GM21390 (cell line): Measurements from ENCODE around the gene IPO13.

Experiments
- ATAC-seq: cut with Tn5 transposase; IDR thresholded peaks from one replicate; pipeline ENCODE4 v1.9.1; 2021; ENCODE audit not compliant: unreplicated experiment

Gene IPO13

GRCh38 chr1:43930949-43931275, 15.8 kb upstream of the IPO13 start:
- no peak for ATAC-seq

DNA sequence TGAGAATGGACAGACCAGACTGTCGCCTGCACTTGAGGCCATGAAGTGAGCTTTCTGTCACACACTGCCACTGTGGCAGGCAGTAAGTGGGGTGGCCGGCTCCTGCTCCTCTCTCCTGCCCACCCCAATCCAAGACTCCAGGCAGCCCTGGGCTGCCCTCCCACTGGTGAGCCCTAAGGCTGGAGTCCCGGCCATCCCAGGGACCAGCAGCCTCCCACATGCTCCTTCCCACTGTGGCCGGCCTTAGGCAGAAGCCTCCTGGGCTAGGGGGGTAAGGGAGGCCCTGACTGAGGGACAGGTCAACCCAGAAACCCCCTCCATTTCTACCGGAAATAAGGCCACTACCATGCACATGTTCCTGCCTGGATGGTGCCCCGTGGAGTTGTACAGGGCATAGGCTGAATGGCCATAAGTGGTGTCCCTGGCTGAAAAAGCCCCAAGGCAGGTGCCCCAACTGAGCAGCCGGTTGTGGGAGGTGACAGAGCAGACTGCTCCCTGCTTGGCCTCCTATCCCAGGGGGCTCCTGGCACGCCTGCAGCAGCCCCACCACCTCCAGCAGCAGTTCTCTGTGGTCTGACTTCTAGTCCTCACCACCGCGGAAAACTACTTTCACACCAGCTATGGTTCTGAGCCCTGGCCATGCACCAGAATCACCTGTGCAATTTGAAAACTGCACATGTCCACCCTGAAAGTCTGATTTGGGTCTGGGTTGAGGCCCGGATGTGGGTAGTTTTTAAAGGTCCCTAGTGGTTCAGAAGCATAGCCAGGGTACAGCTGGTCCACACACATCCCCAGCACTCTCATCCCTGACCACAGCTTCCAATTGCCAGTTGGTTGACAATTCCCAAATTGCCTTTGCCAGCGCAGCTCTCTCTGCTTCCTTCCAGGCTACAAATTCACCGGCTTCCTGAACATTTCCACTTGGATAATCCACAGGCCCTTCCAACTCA, 14.8 kb upstream of the IPO13 start:
- no peak for ATAC-seq

DNA sequence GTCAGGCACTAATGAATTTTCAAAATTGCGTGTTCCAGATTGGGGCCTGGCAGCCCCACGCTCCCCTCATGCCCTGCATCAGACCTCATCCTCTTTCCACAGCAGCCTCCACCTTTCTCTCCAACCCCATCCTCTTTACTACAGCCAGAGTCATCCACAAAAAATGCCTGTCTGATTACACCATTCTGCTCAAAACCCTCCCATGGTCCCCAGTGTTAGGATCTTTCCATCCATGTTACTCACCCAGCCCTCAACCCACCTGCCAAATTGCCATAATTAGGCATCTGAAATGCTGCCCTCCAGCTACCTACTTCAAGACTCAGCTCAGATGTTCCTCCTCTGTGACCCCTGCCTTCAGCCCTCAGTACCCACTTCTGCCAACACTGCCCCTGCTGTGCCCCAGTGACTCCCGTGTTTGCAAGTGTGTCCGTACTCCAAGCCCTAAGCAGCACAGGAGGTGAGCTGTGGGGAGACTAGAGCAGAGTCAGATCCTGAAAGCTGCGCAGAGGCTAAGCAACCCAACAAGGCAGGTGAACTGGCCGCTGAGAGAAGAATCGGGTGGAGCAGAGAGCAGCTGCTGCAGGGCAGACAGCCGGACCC, 13.9 kb upstream of the IPO13 start:
- ATAC-seq: no peak

DNA sequence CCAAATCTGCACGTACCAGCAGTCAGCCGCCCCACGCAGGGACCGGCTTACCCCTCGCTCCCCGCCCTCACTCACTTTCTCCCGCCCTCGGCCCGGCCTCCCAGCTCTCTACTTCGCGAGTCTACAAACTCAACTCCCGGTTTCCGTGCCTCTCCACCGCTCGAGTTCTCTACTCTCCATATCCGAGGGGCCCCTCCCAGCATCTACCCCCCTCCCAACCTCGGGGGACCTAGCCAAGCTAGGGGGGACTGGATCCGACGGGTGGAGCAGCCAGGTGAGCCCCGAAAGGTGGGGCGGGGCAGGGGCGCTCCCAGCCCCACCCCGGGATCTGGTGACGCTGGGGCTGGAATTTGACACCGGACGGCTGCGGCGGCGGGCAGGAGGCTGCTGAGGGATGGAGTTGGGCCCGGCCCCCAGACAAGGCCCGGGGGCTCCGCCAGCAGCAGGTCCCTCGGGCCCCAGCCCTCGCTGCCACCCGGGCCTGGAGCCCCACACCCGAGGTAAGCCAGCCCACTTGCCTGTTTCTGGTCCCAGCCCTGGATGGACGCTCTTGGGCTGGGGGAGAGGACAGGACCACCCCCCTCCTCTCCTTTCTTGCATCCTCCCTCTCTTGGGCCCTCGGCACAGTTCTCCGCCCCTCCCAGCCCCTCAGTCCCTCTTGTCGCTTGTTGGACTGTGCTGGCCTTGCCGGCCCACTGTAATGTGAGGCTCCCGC, 13.2 kb upstream of the IPO13 start, which contains the start of gene ARTN:
ARTN (plus strand) TSS at position 416 of the 715 bp plus-strand sequence. CDS start 1,856 bp downstream, outside the sequence.
- no peak for ATAC-seq

GRCh38 chr1:43934101-43934985, 12.4 kb upstream of the IPO13 start:
- no peak for ATAC-seq

- no peak for ATAC-seq
These were observed 11.8 kb upstream of the IPO13 start for GRCh38 chr1:43934986-43935324.

GRCh38 chr1:43935711-43936427, 10.9 kb upstream of the IPO13 start:
- no peak for ATAC-seq

DNA sequence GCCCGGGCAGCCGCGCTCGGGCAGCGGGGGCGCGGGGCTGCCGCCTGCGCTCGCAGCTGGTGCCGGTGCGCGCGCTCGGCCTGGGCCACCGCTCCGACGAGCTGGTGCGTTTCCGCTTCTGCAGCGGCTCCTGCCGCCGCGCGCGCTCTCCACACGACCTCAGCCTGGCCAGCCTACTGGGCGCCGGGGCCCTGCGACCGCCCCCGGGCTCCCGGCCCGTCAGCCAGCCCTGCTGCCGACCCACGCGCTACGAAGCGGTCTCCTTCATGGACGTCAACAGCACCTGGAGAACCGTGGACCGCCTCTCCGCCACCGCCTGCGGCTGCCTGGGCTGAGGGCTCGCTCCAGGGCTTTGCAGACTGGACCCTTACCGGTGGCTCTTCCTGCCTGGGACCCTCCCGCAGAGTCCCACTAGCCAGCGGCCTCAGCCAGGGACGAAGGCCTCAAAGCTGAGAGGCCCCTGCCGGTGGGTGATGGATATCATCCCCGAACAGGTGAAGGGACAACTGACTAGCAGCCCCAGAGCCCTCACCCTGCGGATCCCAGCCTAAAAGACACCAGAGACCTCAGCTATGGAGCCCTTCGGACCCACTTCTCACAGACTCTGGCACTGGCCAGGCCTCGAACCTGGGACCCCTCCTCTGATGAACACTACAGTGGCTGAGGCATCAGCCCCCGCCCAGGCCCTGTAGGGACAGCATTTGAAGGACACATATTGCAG, 10.2 kb upstream of the IPO13 start:
- ATAC-seq: no peak

DNA sequence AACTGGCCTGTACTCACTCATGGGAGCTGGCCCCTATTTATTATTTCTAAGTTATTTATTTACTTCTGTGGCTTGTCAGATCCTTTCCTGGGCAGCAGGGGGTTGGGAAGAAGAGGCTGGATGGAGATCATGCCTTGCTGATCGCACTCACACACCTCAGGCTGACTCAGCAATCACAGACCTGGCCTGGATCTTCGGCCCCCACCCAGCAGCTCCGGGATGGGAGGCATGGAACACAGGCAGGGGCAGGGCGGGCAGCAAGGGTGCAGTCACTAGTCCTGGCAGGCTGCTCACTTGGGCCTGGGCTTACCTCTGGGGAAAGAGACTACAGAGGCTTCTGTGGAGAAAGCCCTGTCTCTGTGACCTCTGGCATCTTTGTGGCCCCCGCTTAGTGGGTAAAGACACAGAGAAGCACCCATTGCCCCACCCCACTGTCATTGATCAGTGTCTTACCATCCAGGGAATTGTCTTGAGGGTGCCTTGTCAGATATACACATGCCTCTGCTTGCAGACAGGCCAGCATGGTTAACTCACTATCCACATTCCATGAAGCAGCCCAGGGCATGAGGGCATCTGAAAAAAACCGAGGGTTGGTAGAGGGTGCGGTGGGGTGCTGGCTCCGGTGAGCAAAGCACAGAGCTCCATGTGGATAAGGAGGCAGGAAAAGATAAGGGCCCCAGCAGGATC, 9.4 kb upstream of the IPO13 start:
- ATAC-seq: no peak

DNA sequence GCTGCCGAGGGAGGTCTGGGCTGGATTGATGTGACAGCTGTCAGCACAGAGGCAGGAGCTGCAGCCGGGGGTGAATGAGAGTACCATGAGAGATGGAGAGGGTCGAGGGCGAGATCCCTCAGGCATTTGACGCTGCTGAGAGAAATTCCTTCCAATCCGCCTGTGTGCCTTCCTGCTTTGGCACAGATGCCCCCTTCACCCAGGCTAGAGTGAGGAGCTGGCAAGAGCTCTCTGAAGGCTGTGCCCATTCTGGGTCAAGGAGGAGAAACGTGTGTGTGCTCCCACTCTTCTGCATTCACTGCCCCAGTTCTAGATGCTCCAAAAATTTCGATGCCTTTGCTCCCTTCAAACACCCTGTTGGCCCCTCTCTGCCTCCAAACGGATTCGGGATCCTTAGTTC, 8.4 kb upstream of the IPO13 start:
- ATAC-seq: no peak

DNA sequence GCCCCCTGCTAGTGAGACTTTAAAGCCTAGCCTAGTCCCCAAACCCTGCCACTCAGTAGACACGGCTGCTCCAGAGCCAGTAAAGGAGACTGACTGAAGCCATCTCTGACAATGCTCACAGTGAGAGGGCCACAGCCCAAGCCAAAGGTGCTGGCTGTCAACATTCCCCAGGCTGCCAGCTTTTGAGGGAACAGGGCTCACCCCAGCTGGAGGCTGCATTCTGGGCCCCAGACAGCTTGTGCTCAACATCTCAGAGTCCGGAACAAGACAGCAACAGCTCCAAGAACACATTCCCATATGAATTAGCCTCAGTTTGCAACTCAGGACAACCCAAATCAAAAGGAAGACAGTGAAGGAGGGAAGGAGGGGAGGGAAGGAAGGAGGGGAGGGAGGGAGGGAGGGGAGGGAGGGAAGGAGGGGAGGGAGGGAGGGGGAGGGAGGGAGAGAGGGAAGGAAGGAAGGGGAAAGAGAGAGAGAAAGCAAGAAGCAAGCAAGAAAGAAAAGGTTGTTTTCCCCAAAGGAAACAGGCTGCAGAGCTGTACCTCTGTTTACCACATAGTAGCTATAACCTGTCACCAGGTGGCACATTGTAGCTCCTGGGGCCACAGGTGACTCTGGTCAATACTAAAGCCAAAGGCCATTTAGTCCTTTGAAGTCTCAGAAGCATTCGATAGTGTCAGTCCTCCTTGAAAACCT, 7.7 kb upstream of the IPO13 start:
- no peak for ATAC-seq

DNA sequence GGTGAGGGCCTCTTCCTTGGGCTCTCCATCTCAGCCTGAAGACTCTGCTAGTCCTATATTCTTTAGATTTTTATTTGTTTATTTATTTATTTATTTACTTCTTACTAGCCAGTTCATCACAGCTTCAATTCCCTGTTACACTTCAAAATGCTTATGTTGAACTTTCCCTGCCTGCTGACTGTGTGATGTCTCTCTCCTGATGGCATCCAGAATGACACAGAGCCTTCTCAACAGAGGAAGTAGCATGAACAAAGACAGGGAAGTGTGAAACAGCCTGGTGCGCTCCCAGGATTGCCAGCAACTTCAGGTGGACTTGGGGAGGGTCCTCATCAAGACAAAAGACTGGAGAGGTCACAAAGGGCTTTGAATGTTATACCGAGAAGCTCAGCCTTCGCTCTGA, 4.3 kb upstream of the IPO13 start:
- no peak for ATAC-seq

- ATAC-seq: no peak
These were observed 1.9 kb upstream of the IPO13 start for GRCh38 chr1:43944860-43945259.

GRCh38 chr1:43945674-43946235, 995 bp upstream of the IPO13 start:
- ATAC-seq: no peak

- no peak for ATAC-seq
These were observed 517 bp downstream of the IPO13 start for GRCh38 chr1:43947061-43947873.

- no peak for ATAC-seq
These were observed 1.2 kb downstream of the IPO13 start for GRCh38 chr1:43947874-43948437.

DNA sequence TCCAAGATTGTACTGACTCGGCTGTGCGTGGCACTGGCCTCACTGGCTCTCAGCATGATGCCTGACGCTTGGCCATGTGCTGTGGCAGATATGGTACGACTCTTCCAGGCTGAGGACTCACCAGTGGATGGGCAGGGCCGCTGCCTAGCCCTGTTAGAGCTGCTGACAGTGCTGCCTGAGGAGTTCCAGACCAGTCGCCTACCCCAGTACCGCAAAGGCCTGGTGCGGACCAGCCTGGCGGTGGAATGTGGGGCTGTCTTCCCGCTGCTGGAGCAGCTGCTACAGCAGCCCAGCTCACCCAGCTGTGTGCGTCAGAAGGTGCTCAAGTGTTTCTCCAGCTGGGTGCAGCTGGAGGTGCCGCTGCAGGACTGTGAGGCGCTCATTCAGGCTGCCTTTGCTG, 2.9 kb downstream of the IPO13 start:
- ATAC-seq: no peak
